Activated T-helper 9 cell treated with anti-CD3 and anti-CD28 coated beads, Interleukin-2, amount 50 U/mL, for 16 hours (primary cell): ENCODE results near the gene SLC38A2.

Experiments
- DNase-seq: peaks from one replicate; pipeline ENCODE4 v3.0.0-alpha.2; 2020; ENCODE audit warnings: low read depth

SLC38A2 gene

DNA sequence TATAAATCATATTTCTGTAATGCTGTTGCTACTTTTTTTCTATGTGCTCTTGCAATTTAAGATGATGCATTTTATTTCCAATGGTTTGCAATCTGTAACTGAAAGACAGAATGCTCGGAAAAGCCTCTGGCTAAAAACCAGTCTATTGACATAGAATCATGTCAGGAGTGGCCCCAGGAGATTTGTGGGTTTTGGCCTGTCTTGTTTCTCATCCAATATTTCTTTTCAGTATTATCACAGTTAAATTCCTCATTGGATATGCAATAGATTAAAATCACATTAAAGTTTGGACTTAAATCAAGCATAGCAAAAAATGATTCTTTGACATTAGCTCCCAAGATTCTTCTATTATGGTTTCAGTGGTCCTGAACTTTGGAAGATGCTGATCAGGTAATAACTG is 19.1 kb upstream of the SLC38A2 start:
- no peak for DNase-seq

DNA sequence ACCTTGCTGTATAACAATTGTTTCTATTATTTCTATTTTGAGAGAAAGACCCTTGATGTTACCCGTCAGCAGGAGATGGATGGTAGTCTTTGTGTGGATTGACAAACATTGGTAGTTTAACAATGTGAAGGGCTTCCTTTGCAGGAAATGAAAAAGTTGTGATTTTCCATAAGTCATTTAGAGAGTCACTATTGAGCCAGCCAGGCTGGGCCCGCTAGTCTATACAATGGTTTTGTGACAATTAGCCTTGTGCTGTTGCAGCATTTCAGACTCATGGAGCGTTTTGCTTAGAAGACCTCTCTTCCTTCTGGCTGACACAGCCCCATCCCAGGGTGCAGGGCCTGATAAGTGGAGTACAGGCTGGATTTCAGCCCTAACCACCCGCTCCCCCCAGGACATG is 18.3 kb upstream of the SLC38A2 start:
- DNase-seq = no peak

DNA sequence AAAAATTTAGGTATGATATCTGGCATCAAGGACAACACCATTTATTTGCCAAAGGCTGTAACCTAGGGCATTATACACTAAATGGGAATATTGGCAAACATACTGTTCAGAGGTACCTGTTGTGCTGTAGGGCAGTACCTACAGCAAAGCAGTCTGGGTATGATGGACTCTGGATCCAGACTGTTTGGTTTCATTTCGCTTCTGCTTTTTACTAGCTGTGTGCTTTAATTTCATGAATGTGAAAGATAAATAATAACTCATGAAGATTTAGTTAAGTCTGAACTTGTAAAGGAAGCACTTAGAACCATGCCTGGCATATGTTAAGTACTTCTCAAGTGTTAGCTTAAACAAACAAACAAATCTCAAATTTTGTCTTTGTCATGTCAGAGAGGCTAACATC is 17.7 kb upstream of the SLC38A2 start:
- no peak for DNase-seq

GRCh38 chr12:46389031-46389616 is 16.6 kb upstream of the SLC38A2 start:
- DNase-seq = no peak

DNA sequence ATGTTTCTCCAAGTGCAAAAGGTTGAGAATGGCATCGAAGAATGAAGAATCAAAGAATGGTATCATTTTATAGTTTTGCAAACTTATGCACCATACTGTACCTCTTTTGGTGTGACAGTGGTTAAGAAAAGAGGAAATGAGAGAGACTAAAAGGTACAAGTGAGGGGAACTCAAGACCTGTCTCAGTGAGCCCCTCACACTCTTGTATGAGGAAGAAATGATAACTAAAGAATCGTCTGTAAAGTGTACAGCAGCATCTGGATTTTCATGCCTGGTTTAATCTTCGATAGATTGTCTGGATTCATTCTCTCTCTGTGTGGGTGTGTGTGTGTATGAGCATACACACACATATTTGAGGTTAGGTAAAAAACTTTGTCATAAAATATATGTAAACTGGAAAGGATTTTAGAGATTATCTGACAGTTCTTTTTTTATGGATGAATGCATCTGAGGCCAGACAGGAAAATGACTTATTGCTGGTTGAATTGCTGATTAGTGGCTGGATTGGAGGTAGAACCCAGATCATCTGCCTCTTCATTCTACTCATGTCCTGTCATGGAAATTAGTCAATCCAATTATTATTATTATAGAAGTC is 16.0 kb upstream of the SLC38A2 start:
- no peak for DNase-seq

DNA sequence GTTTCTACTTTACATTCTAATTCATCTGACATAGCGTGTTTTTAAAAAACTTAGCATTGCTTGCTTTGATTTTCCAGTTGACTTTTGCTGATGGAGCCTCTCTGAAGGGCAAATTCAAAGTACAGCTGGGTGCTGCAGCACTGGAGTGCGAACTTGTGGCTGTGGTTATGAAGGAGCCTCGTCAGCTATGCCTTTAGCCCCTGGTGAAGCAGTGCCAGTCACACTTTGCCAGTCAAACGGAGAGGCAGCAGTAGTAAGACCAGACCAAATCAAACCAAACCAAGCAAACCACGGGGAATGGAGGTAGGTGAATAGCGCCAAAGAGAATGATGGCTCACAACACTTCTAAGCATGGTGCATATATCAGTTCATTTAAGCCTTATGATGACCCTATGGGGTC is 15.1 kb upstream of the SLC38A2 start:
- DNase-seq = no peak

- DNase-seq = no peak
Observed at GRCh38 chr12:46386877-46387629, 14.5 kb upstream of the SLC38A2 start.

DNA sequence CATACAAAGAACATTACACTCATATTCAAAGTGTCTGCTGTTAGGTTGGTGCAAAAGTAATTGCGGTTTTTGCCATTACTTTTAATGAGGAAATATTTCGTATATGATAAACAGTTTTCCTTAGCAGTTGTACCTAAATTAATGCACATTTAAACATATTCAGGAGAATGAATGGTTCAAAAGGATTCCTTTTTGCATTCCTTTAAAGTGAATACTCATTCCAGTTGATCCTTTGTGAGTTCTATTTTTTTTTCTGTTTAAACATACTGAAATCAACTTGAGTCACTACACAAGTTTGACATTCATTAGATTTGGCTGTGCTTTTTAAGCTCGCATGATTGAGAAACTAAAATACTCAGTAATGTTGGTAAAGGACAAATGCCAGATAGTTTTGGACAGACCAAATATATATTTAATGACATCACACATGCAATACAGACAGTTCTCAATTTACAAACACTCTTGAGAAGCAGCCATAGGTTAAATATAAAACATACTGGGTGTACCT is 13.8 kb upstream of the SLC38A2 start:
- DNase-seq = no peak

DNA sequence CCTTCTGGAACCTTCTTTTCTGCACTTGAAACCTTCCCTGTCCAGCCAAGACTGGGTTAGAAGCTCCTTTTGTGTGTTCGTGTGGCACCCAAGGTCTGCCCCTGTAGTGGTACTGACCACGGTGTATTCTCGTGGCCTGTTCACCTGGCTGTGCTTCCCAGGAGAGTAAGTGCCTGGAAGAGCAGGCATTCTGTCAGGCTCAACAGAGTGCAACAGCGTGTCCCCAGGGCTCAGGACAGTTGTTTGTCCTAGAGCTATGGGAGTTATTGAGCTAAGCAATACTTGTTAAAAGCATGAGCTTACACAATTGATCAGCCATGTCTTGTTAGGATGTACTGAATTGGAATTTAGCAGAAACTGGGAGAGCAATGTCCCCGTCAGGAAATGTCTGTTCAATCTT is 12.9 kb upstream of the SLC38A2 start:
- DNase-seq = no peak

GRCh38 chr12:46384451-46385309 is 12.1 kb upstream of the SLC38A2 start:
- DNase-seq = no peak

DNA sequence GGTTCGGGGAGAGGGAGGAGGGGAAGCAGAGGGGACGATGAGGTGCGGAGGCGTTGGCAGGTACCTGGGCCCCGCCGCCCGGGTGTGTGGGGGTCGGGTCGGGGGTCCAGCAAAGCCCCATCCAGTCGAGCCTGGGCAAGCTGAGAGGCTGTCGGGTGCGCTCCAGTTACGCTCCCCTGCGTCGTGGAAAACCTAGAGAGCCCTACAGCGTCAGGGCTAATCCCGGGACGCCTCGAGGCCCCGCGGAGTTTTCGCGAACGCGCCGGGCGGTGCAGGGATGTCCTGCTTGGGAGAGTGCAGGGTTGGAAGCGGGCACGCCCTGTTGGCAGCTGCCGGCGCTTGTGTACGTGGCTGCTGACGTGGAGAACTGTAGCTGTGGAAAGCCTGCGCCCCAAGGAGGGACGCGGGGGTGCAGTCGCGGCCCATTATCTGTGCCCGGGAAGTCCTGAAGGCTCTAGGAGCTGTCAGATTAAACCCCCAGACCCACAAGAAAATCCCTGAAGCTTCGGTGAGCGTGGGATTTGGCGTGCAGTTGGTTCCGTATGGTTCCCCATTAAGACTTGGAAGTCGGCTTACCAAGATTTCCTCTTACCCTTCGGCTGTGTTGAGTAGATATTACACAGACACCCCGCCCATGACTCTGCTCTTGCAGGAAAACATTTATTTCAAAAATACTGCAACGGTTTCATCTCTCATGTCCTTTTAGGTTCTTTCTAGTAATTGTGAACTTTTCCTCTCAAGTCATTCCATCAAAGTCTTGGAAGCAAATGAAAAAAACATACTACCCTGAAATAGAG is 11.3 kb upstream of the SLC38A2 start:
- DNase-seq = peak; percentile 63

DNA sequence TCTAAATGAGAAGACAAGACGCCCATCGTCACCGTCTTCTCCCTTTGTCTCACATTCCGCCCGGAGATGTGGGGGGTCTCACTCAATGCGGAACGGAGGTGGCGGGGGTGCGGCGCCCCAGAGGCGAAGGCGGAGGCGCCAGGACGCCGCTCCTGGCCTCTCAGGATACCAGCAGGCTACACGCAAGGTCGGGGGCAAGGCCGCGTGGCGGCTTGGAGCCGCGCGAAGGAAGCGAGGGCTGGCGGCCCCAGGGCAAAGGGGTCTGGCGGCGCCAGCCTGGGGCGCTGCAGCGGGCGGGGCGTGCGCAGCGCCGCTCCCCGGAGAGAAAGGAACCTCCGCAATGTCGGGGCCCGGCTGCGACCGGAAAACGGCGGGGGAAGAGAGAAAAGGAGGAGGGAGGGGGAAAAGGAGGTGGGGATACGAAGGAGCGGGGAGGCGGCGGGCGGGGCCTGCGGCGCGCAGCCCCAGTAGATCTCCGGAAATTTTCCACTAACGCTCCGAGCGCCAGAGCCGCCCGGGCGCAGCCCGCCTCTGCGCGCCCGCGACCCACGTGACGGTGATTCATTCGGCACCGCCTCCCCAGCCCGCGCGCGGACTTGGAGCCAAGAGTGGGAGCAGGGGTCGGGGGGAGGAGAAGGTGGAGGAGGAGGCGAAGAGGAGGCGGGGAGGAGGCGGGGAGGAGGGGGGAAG is 10.5 kb upstream of the SLC38A2 start:
- DNase-seq = peak; percentile 93

- no peak for DNase-seq
Observed at GRCh38 chr12:46382408-46382963, 9.9 kb upstream of the SLC38A2 start.

DNA sequence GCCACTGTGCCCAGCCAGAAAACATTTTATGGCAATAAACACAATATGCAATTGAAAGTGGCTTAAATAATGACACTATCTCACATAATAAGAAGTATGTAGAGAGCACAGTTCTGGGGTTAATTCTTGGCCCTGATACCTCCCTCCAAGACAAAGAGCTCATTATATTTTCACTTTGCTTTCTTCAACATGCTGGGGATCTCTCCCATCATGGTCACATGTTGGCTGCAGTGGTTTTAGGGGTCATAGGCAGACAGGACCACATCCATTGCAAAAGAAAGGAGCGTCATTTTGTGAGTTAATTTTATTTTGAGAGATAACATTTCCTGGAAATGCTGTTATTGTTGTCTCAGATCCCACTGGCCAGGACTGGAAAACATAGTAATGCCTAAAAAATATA is 8.3 kb upstream of the SLC38A2 start:
- DNase-seq = no peak

DNA sequence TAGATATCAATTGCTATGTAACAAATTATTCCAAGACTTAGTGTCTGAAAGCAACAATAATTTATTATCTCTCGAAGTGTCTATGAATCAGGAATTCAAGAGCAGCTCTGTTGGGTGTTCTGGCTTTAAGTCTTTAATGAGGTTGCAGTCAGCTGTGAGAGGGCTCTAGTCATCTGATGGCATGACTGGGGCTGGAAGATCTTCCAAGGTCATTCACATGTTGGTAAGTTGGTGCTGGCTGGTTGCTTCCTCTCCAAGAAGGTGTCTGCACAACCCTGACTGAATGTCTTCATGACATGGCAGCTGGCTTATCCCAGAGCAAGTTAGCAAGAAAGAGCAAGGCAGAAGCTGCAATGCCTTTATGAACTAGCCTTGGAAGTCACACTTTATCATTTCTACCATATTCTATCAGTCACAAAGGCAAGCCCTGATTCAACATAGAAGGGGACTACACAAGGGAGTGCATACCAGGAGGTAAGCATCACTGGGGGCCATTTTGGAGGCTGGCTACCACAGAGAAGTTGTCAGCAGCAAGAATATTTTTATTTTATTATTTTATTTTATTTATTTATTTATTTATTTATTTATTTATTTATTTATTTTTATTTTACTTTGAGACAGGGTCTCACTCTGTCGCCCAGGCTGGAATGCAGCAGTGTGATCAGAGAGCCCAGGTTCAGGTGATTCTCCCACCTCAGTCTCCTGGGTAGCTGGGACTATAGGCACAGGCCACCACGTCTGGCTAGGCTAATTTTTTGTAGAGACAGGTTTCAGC is 7.6 kb upstream of the SLC38A2 start:
- no peak for DNase-seq

DNA sequence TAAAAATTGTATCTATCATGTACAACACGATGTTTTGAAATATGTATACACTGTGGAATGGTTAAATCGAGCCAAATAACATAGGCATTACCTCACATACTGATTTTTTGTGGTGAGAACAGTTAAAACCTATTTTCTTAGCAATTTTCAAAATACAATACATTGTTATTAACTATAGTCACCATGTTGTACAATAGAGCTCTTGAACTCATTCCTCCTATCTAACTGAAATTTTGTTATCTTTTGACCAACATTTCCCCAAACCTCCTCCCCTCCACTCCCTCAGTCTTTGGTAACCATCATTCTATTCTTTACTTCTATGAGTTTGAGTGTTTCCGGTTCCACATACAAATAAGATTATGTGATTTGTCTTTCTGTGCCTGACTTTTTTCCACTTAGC is 6.8 kb upstream of the SLC38A2 start:
- DNase-seq = no peak

GRCh38 chr12:46378530-46378929 is 6.0 kb upstream of the SLC38A2 start:
- no peak for DNase-seq

GRCh38 chr12:46377678-46378077 is 5.1 kb upstream of the SLC38A2 start:
- no peak for DNase-seq

- DNase-seq = no peak
Observed at GRCh38 chr12:46376579-46376978, 4.0 kb upstream of the SLC38A2 start.

DNA sequence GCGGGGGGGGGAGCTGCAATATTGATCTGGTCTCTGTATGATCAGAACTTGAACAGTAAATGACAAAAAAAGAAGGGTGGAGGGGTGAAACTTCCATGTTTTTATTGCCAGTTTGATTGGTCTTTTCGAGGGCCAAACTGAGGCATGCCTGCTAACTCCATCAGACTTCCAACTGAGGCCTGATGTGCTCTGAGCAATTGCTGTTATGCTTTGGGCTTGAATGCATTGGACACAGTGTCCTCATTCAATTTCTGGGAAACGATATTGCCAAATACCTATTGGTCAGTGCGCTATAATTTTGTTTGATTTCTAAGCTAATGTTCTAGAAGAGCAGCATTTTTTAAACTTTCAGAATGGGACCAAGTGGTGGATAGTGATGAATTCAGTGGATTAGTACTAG is 2.1 kb upstream of the SLC38A2 start:
- no peak for DNase-seq
